Neuronal stem cell (in vitro differentiated cells): ENCODE data around the gene EPHB6.

Experiments
- DNase-seq: peaks from one replicate; pipeline ENCODE4 v3.0.0-alpha.2; 2013; ENCODE audit warnings: low spot score
- H2AFZ ChIP-seq: one replicate; pipeline ENCODE4 v1.6.1; 2013; ENCODE audit warnings: mild to moderate bottlenecking, low read length, inconsistent platforms
- H2AK5ac ChIP-seq: 2 replicates; pipeline ENCODE4 v1.6.1; 2013; ENCODE audit warnings: low read depth, mild to moderate bottlenecking, inconsistent platforms, low read length, moderate library complexity, mixed read lengths
- H2BK120ac ChIP-seq: 2 replicates; pipeline ENCODE4 v1.6.1; 2013; ENCODE audit warnings: low read depth, mild to moderate bottlenecking, inconsistent platforms, low read length, moderate library complexity, mixed read lengths
- H2BK12ac ChIP-seq: one replicate; pipeline ENCODE4 v1.6.1; 2013; ENCODE audit warnings: low read length, inconsistent platforms
- H2BK15ac ChIP-seq: 2 replicates; pipeline ENCODE4 v1.6.1; 2013; ENCODE audit warnings: mild to moderate bottlenecking, low read length, inconsistent platforms, mixed read lengths
- H2BK5ac ChIP-seq: one replicate; pipeline ENCODE4 v1.6.1; 2013; ENCODE audit warnings: inconsistent platforms, mild to moderate bottlenecking, low read length, moderate library complexity
- H3K14ac ChIP-seq: one replicate; pipeline ENCODE4 v1.6.1; 2013; ENCODE audit warnings: low read length, inconsistent platforms
- H3K18ac ChIP-seq: 2 replicates; pipeline ENCODE4 v1.6.1; 2013; ENCODE audit warnings: low read length, inconsistent platforms
- H3K23ac ChIP-seq: 2 replicates; pipeline ENCODE4 v1.6.1; 2013; ENCODE audit warnings: low read depth, mild to moderate bottlenecking, mixed read lengths, low read length, inconsistent platforms; ENCODE audit not compliant: poor library complexity
- H3K27ac ChIP-seq: replicated peaks from 3 replicates; pipeline ENCODE4 v1.5.1; 2013; ENCODE audit warnings: low read length, inconsistent platforms
- H3K27me3 ChIP-seq, 3 experiments: 2 replicates each; pipeline ENCODE4 v1.6.1; 2013; ENCODE audit warnings: low read length in 3 of 3, mild to moderate bottlenecking in 2 of 3, inconsistent platforms in 1 of 3, low read depth in 1 of 3, mixed read lengths in 1 of 3, moderate library complexity in 1 of 3; ENCODE audit not compliant: control insufficient read depth in 3 of 3, insufficient read depth in 3 of 3
- H3K36me3 ChIP-seq, 2 donors: replicated peaks in 1 of 2; 2 replicates each; pipeline ENCODE4 v1.6.1; 2013; ENCODE audit warnings: low read length in 2 of 2; ENCODE audit not compliant: control insufficient read depth in 2 of 2, insufficient read depth in 2 of 2
- H3K4ac ChIP-seq: 2 replicates; pipeline ENCODE4 v1.6.1; 2013; ENCODE audit warnings: inconsistent platforms, mild to moderate bottlenecking, low read length, moderate library complexity
- H3K4me1 ChIP-seq, 2 donors: 1 replicate in 1 of 2; 2 replicates in 1 of 2; pipeline ENCODE4 v1.6.1; 2013; ENCODE audit warnings: low read length in 2 of 2, low read depth in 1 of 2; ENCODE audit not compliant: control insufficient read depth in 2 of 2, insufficient read depth in 1 of 2
- H3K4me2 ChIP-seq: one replicate; pipeline ENCODE4 v1.6.1; 2013; ENCODE audit warnings: mild to moderate bottlenecking, low read length, inconsistent platforms; ENCODE audit not compliant: insufficient read depth, poor library complexity, severe bottlenecking
- H3K4me3 ChIP-seq, 2 donors: 2 replicates each; pipeline ENCODE4 v1.5.1; 2013; ENCODE audit warnings: low read length in 2 of 2, mild to moderate bottlenecking in 2 of 2, inconsistent platforms in 1 of 2, moderate library complexity in 1 of 2
- H3K79me1 ChIP-seq: one replicate; pipeline ENCODE4 v1.6.1; 2013; ENCODE audit warnings: low read depth, mild to moderate bottlenecking, inconsistent platforms, low read length, moderate library complexity
- H3K9ac ChIP-seq: one replicate; pipeline ENCODE4 v1.6.1; 2013; ENCODE audit warnings: mild to moderate bottlenecking, low read depth, low read length, inconsistent platforms; ENCODE audit not compliant: poor library complexity
- H3K9me3 ChIP-seq, 2 donors: replicated peaks in 1 of 2; 2 replicates each; pipeline versions ENCODE3 to v1.6.1; 2013; ENCODE audit warnings: low read length in 2 of 2, mild to moderate bottlenecking in 2 of 2, inconsistent platforms in 1 of 2, low read depth in 1 of 2, mixed read lengths in 1 of 2, moderate library complexity in 1 of 2; ENCODE audit not compliant: control insufficient read depth in 2 of 2, insufficient read depth in 1 of 2
- H4K8ac ChIP-seq: one replicate; pipeline ENCODE4 v1.6.1; 2013; ENCODE audit warnings: low read depth, mild to moderate bottlenecking, inconsistent platforms, low read length, moderate library complexity
- H4K91ac ChIP-seq: one replicate; pipeline ENCODE4 v1.6.1; 2013; ENCODE audit warnings: low read length, low read depth, mild to moderate bottlenecking, inconsistent platforms; ENCODE audit not compliant: poor library complexity
- WGBS, 2 donors: extraction: QIAGEN DNeasy Blood & Tissue Kit; methylation state at CpG; one replicate each; pipeline ENCODE4 v1.1.7; 2013; ENCODE audit warnings: missing lambda C conversion rate in 2 of 2, mixed read lengths in 1 of 2; ENCODE audit not compliant: insufficient read length in 2 of 2, insufficient replicate concordance in 1 of 2; ENCODE audit errors: extremely low coverage in 2 of 2; 5-methylcytosine and 5-hydroxymethylcytosine counted together

The EPHB6 gene

GRCh38 chr7:142842251-142842766 lies 12.6 kb upstream of the EPHB6 start:
- no peak overlapping the region for H2BK5ac ChIP-seq
- no peaks in the 10 kb centered on the region for H3K36me3 ChIP-seq
- no peak overlapping the region for H3K4me3 ChIP-seq
- DNase-seq: no peak
- H3K4ac ChIP-seq: no peak overlapping the region
- no CpG with 5 or more reads among the region's 1 CpG for WGBS, 2 donors
- no peak overlapping the region for H3K4me2 ChIP-seq
- no peak overlapping the region for H2BK12ac ChIP-seq
- no peaks in the 10 kb centered on the region for H3K9me3 ChIP-seq
- no peak overlapping the region for H3K9ac ChIP-seq
- H3K27me3 ChIP-seq: no peaks in the 10 kb centered on the region
- H3K27ac ChIP-seq: no peak overlapping the region
- H3K4me1 ChIP-seq: no peaks in the 10 kb centered on the region
- no peak overlapping the region for H4K8ac ChIP-seq
- no peak overlapping the region for H2AFZ ChIP-seq
- no peak overlapping the region for H3K23ac ChIP-seq
- no peaks in the 10 kb centered on the region for H3K79me1 ChIP-seq
- no peak overlapping the region for H2BK120ac ChIP-seq
- H2AK5ac ChIP-seq: no peak overlapping the region
- no peak overlapping the region for H3K14ac ChIP-seq
- no peak overlapping the region for H4K91ac ChIP-seq
- no peak overlapping the region for H3K18ac ChIP-seq
- H2BK15ac ChIP-seq: no peak overlapping the region

GRCh38 chr7:142847353-142847752 lies 7.5 kb upstream of the EPHB6 start:
- H3K9me3 ChIP-seq: no peaks in the 10 kb centered on the region
- no peak overlapping the region for H2AK5ac ChIP-seq
- no peak overlapping the region for H3K27ac ChIP-seq
- no peak overlapping the region for H2AFZ ChIP-seq
- no peak overlapping the region for H2BK120ac ChIP-seq
- H3K23ac ChIP-seq: no peak overlapping the region
- H3K27me3 ChIP-seq: no peaks in the 10 kb centered on the region
- no peak overlapping the region for H3K9ac ChIP-seq
- H2BK15ac ChIP-seq: no peak overlapping the region
- no peak overlapping the region for H4K91ac ChIP-seq
- H3K4me1 ChIP-seq: no peaks in the 10 kb centered on the region
- no peak overlapping the region for H3K4me3 ChIP-seq
- no CpG with 5 or more reads among the region's 2 CpGs for WGBS, 2 donors
- H3K4ac ChIP-seq: no peak overlapping the region
- no peak overlapping the region for H4K8ac ChIP-seq
- no peaks in the 10 kb centered on the region for H3K36me3 ChIP-seq
- H3K18ac ChIP-seq: no peak overlapping the region
- no peak overlapping the region for H2BK5ac ChIP-seq
- H3K79me1 ChIP-seq: no peaks in the 10 kb centered on the region
- DNase-seq: no peak
- no peak overlapping the region for H3K14ac ChIP-seq
- no peak overlapping the region for H3K4me2 ChIP-seq
- no peak overlapping the region for H2BK12ac ChIP-seq

DNA sequence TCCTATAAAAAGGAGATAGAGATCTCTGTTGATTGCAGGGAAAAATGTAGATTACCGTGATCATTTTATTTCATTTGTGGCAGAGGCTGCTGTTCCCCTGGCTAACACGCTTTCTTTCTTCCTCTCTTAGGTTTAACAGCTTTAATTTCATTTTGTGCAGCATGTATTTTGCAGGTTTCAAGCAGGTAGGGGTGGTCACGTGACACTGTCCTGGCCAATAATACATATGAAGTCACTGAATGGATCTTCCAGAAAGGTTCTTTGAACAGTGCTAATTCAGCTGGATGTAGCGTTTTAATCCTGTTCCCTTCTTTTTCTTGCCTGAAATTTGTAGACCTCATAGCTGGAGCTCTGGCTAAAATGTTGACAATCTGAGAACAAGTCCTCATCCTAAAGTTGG lies 3.6 kb upstream of the EPHB6 start:
- WGBS, 2 donors: no CpG with 5 or more reads among the region's 4 CpGs

DNA sequence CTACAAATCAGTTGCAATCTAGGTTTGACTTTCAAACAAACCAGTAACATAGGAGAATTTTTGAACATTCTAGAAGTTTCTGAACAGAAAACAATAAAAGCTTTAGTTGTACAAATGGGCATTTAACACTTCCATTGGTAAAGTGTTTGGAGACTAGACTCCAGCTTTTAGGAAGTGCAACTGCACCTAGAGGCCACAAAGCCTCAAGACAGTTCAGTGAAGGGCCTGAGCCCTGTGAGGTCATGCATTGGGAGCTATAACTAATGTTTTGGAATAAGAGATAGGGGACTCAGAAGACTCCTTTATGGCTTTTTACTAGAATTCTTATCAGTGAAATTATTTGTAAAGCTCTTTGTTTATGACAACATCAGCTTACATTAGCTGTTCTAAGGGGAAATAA lies 3.0 kb upstream of the EPHB6 start:
- no peak for DNase-seq
- no peak overlapping the region for H2BK120ac ChIP-seq
- peaks cover 3% of the 10 kb centered on the region for H3K79me1 ChIP-seq
- H3K14ac ChIP-seq: no peak overlapping the region
- no peak overlapping the region for H3K4me2 ChIP-seq
- H3K27ac ChIP-seq: no peak overlapping the region
- H3K4me3 ChIP-seq: no peak overlapping the region
- H3K9ac ChIP-seq: no peak overlapping the region
- H2BK12ac ChIP-seq: no peak overlapping the region
- no peak overlapping the region for H2BK15ac ChIP-seq
- peaks cover 0 to 34% (median 8%) of the 10 kb centered on the region in 3 experiments for H3K27me3 ChIP-seq
- H3K23ac ChIP-seq: no peak overlapping the region
- no peaks in the 10 kb centered on the region for H3K9me3 ChIP-seq
- H3K4me1 ChIP-seq: peaks cover 0 to 6% of the 10 kb centered on the region in 2 donors
- H4K8ac ChIP-seq: no peak overlapping the region
- H3K4ac ChIP-seq: no peak overlapping the region
- H3K36me3 ChIP-seq: no peaks in the 10 kb centered on the region
- H2AK5ac ChIP-seq: no peak overlapping the region
- H4K91ac ChIP-seq: no peak overlapping the region
- H2BK5ac ChIP-seq: no peak overlapping the region
- H3K18ac ChIP-seq: no peak overlapping the region
- H2AFZ ChIP-seq: no peak overlapping the region

More for the DNA sequence above, 3.6 kb upstream of the EPHB6 start:
- peaks cover 0 to 6% of the 10 kb centered on the region in 2 donors for H3K4me1 ChIP-seq
- H3K79me1 ChIP-seq: peaks cover 3% of the 10 kb centered on the region
- H2BK15ac ChIP-seq: no peak overlapping the region
- no peak overlapping the region for H3K27ac ChIP-seq
- H3K9me3 ChIP-seq: no peaks in the 10 kb centered on the region
- H3K18ac ChIP-seq: no peak overlapping the region
- H3K36me3 ChIP-seq: no peaks in the 10 kb centered on the region
- H2BK120ac ChIP-seq: no peak overlapping the region
- H3K4me3 ChIP-seq: no peak overlapping the region
- no peak overlapping the region for H2BK12ac ChIP-seq
- no peak overlapping the region for H2BK5ac ChIP-seq
- no peak for DNase-seq
- H3K14ac ChIP-seq: no peak overlapping the region
- no peak overlapping the region for H2AFZ ChIP-seq
- H2AK5ac ChIP-seq: no peak overlapping the region
- H3K27me3 ChIP-seq: peaks cover 0 to 28% (median 6%) of the 10 kb centered on the region in 3 experiments
- H3K4ac ChIP-seq: no peak overlapping the region
- no peak overlapping the region for H4K91ac ChIP-seq
- H3K4me2 ChIP-seq: no peak overlapping the region
- no peak overlapping the region for H3K23ac ChIP-seq
- H3K9ac ChIP-seq: no peak overlapping the region
- no peak overlapping the region for H4K8ac ChIP-seq
